Left colon (tissue), 2 donors: ENCODE results near the gene MX1. TPM values are rescaled to one million over a fixed set of nuclear protein-coding genes. Genes with fewer than 3 reads are reported as not detected.

Experiments used
- ATAC-seq: fragments of 200-7000 bp; cut with Tn5 transposase; one replicate; pipeline ENCODE4 v1.9.1; 2020; ENCODE audit warnings: mild to moderate bottlenecking, moderate library complexity
- DNase-seq, 2 donors: peaks; one replicate each; pipeline ENCODE4 v3.0.0-alpha.2; 2020
- intact Hi-C, 2 donors: fragments of 100-400 bp; cut with DNase I in 1 of 2; cut with micrococcal nuclease in 1 of 2; formaldehyde crosslinking; loops; one replicate each; pipeline versions ENCODE4 v1.11.2 to v1.14.0; 2022; cut with DNase I, micrococcal nuclease
- total RNA-seq, 2 donors: library from RNA; stranded (reverse); fragmentation: NEBNext Ultra II Directional; extraction: Animal tissue kit (Norgen Biotek cat#: 25700); gene quantifications; one replicate each; pipeline ENCODE4 v1.2.1, GENCODE V29; 2021
- donor health status: DM: no; HTN: no; CAD: no.
- donor health status: DM: yes; HTN: yes; CAD: no.

Gene MX1
- total RNA-seq, 2 donors from 2014 or later = 36.4 to 91.7 TPM

DNA sequence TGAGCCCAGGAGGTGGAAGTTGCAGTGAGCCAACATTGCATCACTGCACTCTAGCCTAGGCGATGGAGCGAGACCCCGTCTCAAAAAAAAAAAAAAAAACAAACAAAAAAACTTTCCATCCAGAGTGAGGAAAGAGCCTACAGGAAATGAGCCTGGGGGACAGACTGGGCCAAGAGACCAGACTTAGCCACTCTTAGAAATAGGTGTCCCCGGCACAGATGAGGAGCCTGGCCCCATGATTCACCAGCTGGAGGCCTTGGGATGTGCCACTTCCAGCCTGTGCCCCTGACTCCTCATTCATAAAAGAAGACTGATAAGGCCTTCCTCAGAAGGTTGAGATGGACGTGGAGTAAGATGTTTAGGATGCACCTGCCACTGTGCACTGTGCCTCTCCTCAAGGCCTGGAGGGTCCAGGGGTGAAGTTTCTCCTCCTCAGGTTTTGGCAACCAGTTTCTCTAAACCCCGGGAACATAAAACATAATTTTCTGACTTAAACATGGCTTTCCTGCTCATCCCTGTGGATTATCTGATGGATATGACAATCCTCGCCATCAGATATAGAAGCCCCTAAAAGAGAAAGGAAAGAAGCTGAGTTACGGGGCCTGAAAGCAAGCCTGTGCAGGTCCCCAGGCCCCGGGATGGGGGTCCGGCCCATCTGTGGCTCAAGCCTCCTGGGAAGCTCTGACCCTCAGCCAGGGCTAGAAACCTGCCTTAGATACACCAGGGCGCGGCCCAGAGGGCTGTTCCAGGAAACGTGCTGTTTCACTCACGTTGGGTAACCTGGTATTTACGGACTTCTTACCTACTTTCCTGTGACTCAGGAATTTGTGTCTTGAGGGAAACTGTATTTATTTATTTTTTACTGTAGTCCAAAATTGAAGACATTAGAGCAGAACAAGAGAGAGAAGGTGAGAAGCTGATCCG, 26.0 kb downstream of the MX1 start:
- ATAC-seq (peak; percentile 95), DNase-seq (peak in 1 of 2 donors; percentile 59)
- intact Hi-C loops = no loop called here

GRCh38 chr21:41453198-41453597, 27.2 kb downstream of the MX1 start:
- DNase-seq = no peak
- intact Hi-C loops = no loop called here
- no peak for ATAC-seq

DNA sequence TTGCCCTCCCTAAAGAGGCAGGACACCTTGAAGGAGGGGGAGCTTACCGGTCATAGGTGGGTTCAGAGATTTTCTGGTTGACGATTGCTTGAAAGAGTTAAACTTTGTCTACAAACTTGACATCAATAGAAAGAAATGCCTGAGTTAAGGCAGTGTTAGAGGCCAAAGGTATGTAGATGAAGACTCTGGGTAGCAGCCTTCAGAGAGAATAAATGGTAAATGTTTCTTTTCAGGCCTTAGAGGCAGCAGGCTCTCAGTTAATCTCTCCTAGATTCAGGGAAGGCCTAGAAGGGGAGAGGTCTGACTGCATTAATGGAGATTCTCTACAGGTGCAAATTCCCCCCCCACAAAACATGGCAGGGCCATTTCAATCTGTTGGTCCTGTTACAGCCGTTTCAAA, 27.7 kb downstream of the MX1 start:
- no peak for ATAC-seq
- intact Hi-C loops = no loop called here
- DNase-seq = no peak

DNA sequence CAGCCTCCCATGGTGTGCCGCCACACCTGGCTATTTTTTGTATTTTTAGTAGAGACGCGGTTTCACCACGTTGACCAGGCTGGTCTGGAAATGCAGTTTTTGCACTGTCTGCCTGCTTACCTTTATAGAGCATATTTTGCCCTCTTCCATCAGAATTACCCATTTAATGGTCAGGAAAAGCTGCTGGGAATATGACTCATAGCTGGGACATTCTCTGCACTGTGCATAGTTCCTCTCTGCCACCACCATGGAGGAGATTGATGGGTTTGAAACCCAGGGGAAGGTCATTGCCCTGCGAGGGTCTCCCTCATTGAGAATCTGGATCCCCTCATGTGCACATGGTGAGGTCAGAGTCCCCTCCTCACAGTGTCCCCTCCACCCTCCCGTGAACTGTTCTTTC, 32.1 kb downstream of the MX1 start:
- intact Hi-C loops = loop anchor here in 1 of 2 donors (5.0 kb wide), 1 partner anchor 176 kb away; no protein-coding TSS in a partner anchor
- no peak for DNase-seq
- no peak for ATAC-seq

DNA sequence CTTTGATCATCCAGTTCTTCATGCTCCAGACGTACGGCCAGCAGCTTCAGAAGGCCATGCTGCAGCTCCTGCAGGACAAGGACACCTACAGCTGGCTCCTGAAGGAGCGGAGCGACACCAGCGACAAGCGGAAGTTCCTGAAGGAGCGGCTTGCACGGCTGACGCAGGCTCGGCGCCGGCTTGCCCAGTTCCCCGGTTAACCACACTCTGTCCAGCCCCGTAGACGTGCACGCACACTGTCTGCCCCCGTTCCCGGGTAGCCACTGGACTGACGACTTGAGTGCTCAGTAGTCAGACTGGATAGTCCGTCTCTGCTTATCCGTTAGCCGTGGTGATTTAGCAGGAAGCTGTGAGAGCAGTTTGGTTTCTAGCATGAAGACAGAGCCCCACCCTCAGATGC, 32.5 kb downstream of the MX1 start:
- no peak for ATAC-seq
- intact Hi-C loops = loop anchor here in 1 of 2 donors (5.0 kb wide), 1 partner anchor 176 kb away; no protein-coding TSS in a partner anchor
- no peak for DNase-seq

- peak; percentile 0 for ATAC-seq
- DNase-seq = no peak
- intact Hi-C loops = loop anchor here in 1 of 2 donors (5.0 kb wide), 1 partner anchor 178 kb away; no protein-coding TSS in a partner anchor
Measured at GRCh38 chr21:41459884-41460534, 34.0 kb downstream of the MX1 start.

- intact Hi-C loops = no loop called here
- DNase-seq (peak; percentile 77 to 79), ATAC-seq (peak; percentile 72)
Measured at GRCh38 chr21:41460578-41461527, 34.8 kb downstream of the MX1 start.

DNA sequence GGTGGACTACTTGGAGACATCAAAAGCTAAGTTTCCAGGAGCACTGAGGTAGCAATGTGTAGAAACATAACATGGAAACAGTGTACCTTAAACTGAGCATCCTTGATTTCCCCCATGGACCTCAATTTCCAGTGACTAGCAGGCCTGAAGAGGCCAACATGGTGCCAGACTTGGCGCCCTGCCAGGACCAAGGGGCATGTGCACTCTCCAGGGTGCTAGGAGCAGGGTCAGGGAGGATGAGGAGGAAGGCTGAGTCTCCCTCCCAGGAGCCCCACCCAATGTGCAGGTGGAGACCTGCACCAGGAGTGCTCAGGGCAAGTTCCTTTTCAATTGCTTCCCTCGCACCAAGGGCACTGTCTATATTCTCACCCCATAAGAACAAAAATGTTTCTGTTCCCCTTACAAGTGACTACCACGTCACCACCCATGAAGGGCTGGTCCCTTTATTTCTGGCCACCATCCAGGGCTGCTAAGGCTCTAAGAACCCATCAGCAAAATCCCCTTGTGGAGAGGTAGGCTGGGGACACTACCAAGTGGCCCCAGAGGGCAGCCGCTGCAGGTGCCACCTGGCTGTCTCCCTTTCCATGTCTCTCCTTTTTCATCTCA, 39.2 kb downstream of the MX1 start:
- ATAC-seq (no peak), DNase-seq (no peak)
- intact Hi-C loops = no loop called here

- no peak for DNase-seq
- intact Hi-C loops = no loop called here
Measured at GRCh38 chr21:41466024-41466820, 40.2 kb downstream of the MX1 start.

DNA sequence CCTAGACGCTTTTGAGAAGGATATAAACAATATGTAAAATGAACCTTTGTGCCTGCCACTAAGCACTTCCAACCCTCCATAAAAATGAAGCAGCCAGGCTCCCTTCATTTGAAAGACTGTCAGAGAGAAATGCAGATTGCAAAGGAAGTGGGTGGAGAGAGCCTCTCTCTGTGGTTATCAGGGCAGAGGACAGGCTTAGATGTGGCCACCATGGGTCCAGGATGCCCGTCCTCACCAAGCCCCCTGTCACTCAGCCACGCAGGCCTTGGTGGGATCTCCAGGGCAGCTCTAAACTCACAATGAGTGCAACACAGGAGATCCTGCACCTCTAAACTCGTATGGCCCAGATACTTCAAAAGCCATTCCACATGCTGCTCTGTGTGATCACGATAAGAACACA, 44.0 kb downstream of the MX1 start:
- ATAC-seq = no peak
- no peak for DNase-seq
- intact Hi-C loops = no loop called here

More at GRCh38 chr21:41466024-41466820, 40.2 kb downstream of the MX1 start:
- no peak for ATAC-seq

DNA sequence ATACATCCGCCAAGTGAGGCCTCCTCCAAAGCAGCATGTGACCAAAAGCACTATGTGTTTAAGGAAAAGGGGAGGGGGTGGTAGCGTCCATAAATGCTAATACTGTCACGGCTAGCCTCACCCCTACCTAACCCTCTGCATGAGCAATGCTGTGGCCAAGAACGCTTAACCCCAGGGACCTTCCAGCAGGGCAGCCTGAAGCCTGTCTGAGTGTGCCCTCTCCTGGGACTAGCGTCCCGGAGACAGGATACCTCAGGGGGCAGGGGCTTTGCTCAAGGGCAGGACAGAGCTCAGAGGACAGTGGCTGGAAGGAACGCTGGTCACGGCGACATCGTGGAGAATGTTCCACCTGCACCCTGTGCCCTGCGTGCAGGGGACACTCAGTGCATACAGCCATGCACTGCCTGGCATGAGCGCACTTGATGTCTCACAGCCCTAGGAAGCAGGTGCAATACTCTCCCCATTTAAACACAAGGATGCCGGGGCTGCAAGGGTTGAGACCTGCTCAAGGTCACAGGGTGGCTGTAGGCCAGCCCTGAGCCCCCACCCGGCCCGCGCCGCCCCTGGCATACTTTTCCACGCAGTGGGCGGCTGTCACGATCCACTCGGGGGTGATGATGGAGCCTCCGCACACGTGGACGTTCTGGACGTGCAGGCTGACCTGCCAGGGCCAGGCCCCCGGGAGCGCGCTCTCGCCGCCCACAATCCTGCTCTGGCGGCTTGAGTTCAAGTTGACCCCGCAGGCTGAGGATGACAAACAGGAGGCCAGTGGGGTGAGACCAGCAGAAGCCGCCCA, 46.9 kb downstream of the MX1 start:
- ATAC-seq = no peak
- intact Hi-C loops = no loop called here
- no peak for DNase-seq

DNA sequence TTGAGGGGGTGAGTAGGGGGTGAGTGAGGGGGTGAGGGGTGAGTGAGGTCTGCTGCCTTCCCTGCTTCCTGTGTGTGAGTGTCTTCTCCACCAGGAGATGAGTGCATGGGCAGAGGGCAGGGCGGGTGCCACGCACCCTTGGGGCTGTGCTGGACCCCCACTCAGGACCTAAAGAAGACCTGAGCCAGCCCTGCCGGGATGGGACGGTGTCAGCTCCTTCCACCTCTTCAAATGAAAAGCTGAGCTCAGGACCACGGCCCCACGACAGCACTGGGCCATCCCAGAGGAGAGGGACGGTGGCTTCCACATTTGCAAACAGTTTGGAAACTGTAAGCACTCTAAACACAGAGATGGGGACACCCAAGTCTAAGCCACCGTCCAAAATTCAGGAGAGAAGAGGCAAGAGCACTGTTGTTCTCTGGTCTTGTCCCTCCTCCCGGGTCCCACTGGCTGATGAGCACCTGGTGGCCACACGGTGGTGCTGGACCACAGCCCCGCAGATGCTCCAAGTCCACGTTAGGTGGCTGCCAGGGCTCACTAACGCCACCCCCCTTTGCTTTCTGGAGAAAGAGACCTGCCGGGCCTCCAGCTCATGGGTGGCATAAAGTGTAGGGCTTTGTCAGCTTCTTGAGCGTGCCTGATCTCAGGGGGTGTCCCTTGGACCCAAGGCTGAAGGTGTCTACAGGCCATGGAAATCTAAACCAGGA, 49.8 kb downstream of the MX1 start:
- intact Hi-C loops = no loop called here
- peak; percentile 3 for ATAC-seq
- DNase-seq = no peak

DNA sequence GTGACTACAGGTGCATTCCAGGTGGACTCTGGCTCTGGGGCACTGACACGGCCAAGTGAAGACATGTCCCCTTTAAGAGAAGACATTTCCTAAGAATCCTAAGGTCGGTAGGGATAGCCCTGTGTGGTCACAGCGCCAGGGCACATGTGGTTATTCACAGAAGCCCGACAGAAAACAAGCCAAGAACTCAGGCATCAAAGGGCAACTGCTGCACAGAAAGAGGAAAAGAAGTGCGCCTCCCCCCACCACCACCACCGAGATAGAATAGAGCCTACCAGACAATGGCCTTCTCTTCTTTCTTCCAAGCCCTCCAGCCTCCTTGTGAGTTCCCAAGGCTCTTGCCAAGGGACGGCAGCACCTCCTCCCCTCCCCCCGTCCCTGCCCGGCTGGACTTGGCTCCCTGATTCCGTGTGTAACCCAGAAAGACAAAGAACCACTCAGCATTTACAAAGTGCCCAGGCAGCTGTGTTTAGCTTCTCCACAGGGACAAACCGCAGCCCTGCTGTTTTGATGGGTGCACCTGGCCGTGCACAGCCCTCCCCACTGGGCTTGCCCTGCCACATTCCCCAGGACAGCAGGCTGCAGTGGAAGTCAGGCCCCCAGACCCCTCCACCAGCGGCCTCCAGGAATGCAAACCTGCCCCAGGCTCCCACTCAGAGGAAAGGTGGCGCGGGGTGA, 51.7 kb downstream of the MX1 start:
- peak; percentile 28 for ATAC-seq
- peak; percentile 27 to 38 for DNase-seq
- intact Hi-C loops = no loop called here

DNA sequence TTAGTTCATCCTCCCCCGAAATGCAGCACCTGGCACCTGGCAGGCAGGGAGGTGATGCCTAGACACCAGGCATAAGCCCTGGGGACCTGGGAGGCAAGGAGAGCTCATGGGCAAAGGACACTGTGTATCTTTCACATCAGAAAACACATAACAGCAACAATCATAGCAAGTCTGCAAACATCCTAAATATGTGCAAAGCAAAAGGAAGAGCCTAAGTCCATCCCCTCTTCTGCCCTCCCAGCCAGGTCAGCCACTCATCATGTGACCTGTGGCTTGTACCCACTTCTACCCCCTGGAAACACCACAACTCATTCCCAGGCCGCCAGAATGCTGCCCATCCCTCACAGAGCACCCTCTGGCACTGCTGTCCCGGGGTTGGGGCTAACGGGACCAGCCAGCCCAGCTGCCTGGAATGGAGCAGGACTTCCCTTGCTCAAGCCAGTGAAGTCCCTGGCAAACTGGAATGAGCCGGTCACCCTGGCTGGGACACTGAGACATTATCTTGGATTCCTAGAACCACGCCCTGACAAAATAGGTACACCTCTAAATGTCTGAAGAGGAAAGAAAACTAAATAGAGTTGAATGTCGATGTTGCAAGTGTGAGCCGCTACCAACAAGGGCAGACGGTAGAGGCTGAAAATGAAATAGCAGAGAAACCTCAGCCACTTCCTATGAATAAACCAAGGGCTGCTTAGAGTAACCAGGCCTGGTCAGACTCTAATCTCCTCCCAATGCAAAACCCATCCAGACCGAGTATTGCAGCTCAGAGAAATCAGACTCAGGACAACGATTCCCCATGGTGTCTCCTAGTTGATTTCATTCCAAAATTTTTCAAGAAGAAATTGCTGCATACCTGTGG, 52.5 kb downstream of the MX1 start:
- peak; percentile 28 for ATAC-seq
- intact Hi-C loops = no loop called here
- DNase-seq = peak in 1 of 2 donors; percentile 50

GRCh38 chr21:41479686-41480085, 53.6 kb downstream of the MX1 start:
- ATAC-seq (peak; percentile 5), DNase-seq (no peak)
- intact Hi-C loops = no loop called here
